Stromal cell of bone marrow (primary cell): ENCODE measurements around the gene ABHD5.

Source experiments
- DNase-seq: peaks from one replicate; pipeline ENCODE4 v3.0.0-alpha.2; 2012; ENCODE audit warnings: low read depth

Gene ABHD5

DNA sequence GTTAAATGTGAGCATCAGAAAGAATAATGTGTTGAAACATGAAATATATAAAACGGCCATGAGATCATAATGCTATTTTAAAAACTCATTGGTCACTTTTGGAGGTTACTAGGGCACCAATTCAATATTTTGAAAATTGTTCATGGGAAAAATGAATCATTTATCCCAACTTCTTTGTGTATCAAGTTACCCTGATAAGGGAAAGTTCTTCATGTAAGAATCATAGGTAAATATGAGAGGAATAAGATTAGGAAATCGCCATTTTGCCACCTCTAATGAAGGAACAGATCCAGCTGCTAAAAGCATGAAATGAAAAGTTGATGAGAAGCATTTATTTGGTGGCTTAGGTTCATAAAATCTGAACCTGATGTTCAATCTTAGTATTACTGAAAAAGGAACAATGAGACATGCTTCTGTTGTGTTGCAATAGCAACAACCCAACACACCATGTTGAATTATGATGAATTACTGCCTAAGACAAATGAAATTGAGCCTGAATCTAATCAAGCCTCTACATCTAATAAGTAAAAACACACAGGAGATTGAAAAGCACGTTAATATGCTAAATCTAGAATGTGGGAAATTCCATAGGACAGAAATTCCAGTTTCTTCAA, 32.5 kb downstream of the ABHD5 start:
- peak; percentile 70 for DNase-seq

DNA sequence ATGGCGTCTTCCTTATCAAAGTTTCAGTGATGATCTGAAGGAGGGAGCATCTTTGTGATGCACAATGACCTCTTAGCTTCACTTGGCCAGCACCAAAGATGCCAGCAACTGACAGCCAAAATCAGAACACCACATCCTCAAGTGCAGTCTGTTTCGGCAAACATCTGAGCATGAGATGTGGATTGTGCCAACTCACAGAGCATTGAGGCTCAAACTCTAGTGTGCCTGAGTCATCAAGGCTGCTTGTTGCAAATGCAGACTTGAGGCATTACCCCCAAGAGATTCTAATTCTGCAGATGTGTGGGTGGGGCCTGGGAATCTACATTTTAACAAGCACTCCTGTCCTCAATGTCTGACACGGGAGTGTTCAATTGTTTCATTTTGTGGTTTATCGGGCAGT, 35.8 kb downstream of the ABHD5 start:
- DNase-seq = peak; percentile 74

DNA sequence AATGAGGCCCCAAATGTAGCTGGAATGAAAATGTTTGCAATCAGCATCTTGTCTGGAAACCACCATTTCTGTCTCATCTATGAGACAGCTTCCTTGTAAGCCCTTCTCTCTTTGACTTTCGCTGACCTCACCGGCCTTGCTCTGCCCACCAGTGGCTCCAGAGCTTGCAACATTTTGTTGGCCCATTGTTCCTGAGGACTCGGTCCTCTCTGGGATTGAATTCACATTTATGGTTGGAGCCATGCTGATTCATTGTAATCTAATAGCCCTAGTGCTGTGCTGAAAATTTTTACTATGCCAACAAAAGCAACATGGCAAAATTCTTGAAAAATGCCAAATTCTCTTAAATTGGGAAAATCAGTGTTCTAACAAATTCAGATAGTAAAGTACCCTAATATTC, 37.2 kb downstream of the ABHD5 start:
- peak; percentile 93 for DNase-seq

DNA sequence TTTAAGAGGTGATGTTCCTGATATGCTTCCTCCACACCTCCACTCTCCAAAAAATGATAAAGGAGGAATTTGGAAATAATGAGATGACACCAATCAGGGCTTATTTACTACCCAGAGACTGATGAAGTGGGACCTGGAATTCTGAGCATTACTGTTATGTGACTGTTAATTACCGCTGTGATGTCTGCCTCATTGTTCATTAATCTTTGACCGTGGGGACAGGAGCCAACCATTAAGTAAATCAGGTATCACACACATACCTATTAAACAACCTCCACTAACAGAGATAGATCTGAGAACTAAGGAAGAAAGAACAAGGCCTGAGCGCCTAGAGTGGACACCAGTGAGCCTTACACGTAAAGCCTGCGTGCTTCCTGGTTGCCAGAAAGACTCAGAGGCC, 37.7 kb downstream of the ABHD5 start:
- DNase-seq = no peak

DNA sequence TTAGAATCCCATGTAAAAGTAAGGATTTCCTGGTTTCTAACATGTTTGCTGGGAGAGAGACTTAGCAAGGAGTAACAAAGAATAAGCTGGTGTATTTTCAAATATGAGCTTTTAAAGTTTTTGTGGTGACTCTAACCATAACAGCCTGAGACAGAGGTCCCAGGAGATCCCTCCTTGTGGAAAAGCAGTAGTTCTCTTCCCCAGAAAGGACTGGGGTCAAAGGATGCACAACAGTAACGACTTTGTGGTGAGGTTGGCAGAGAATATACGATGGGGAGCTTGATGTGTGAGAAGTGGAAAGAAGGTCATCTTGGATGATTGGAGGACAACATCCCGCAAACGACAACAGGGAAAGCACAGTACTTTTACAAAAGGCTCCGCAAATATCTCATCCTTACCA, 38.2 kb downstream of the ABHD5 start:
- DNase-seq = peak; percentile 88

DNA sequence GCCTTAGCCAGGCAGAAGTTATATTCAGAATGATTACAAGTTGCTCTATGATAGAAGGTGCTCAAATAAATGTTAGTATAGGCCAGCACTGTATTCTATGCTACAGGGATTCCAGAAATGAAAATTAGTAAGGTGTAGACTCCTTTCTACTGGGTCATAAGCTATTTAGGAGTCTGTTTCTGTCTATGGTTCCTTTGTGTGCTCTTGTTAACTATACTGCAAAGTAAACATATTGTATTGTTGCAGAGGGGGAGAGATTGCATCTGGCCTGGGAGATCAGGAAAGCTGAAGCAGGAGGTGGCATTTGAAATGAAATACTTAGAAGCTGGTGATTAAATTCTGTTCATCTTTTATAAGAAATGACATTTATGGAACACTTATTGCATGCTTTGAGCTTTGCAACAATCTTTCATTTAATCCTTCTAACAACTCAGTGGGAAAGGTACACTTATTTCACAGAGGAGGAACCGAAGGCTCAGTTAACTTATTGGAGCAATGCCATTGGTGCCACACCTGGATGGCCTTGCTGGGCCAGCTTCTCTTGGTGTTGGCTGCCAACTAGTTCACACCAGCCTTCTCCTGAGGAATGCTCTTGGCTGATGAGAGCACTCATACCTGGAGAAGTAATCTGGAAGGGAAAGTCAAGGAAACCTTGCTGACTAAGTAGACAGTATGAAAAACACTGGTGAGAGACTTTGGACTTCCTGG, 39.1 kb downstream of the ABHD5 start:
- no peak for DNase-seq

DNA sequence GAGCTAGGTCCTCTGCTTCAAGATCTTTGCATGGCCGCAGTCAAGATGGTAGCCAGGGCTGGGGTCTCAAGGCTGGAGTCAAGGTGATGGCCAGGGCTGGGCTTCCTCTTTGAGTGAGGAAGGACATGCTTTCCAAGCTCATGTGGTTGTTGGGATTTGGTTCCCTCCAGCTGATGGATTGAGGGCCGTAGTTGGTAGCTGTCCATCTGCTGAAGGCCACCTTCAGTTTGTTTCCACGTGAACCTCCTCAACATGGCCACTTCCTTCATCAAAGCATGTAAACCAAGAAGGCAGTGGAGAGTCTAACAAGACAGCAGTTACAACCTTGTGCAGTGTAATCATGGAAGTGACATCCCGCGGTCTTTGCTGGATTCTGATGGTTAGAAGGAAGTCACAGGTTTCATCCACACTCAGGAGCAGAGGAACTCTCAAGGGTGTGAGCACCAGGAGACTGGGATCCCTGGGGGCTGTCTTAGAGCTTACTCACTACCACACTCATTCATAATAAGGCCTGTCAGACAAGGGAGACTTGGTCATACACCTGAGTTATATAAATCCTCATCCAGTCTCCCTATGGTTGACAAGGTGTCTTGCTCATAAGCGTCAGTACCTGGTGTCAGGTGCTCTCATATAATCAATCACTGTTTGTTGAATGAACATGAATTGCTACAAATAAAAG, 42.1 kb downstream of the ABHD5 start:
- DNase-seq = no peak

DNA sequence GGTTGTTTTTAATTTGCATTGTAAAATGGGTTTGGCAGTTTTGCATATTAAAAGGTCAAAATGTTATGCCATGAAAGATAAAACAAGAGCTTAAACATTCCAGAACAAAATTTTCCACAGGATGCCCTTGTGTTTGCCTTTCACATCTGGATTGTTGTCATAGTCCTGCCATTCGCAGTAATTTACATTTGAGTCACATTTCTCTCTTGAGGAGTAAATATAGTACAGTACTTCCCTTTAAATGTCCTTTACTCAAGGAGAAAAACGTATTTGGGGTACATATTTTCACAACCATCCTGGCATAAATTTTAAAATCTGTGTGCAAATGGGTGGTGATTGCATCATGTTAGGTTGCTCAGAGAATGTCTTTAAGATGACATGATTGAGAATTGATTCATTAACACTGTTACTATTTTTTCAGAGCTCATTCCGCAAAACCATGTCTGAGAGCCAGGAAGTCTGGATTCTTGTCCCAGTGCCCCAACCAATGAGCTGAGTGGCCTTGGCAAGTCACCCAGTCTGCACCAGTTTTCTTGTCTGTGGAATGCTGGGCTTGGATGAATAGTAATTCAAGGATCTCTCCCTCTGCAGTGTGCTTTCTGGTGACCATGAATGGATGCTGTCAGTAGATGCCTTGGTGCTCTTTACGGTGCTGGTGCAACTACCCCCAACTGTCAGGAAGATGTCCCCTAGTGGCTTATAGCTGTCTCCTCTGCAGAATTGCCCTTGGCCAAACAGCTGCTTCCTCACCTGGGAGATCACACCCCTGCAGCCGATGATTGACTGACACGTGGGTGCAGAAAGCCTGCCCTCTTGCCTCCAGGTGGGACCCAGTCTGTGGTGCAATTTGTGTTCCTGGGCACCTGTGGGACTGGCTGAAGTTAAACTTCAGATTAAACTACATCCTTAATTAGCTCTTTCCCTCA, 43.0 kb downstream of the ABHD5 start:
- peak; percentile 65 for DNase-seq

DNA sequence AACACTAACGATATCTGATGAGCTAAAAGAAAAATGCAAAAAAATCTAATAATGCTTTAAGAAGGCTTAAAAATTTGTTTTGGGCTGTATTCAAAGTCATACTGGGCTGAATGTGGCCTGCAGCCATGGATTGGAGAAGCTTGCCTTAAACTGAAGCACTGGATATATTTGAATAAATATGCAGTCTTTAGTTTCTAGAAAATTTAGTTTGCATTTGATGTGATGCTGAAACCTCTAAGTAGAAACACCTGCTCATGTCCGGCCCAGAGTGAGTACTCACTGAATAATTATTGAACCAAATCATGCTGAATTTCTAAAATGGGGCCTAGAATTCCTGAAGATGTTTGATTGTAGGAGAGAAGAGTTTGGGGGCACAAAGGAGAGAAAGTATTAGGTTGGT, 43.9 kb downstream of the ABHD5 start:
- DNase-seq = no peak

DNA sequence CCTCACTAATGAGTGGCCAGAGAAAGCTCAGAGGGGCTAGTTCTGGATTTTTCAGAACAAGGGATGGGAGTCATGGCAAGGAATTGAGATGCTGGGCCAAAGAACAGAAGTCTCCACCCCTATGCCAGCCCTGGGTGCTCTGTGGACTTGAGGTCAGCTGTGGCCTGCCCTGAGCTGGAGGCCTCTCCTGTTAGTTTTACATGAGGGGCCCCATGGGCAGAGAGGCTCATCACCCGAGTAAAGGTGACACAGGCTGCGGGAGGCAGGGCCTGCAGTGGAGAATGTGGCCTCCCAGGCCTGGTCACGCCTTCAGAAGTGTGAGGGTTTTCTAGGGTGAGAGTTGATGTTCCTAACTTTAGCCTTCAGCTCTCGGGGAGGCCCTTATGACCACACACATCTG, 44.9 kb downstream of the ABHD5 start:
- DNase-seq = no peak

DNA sequence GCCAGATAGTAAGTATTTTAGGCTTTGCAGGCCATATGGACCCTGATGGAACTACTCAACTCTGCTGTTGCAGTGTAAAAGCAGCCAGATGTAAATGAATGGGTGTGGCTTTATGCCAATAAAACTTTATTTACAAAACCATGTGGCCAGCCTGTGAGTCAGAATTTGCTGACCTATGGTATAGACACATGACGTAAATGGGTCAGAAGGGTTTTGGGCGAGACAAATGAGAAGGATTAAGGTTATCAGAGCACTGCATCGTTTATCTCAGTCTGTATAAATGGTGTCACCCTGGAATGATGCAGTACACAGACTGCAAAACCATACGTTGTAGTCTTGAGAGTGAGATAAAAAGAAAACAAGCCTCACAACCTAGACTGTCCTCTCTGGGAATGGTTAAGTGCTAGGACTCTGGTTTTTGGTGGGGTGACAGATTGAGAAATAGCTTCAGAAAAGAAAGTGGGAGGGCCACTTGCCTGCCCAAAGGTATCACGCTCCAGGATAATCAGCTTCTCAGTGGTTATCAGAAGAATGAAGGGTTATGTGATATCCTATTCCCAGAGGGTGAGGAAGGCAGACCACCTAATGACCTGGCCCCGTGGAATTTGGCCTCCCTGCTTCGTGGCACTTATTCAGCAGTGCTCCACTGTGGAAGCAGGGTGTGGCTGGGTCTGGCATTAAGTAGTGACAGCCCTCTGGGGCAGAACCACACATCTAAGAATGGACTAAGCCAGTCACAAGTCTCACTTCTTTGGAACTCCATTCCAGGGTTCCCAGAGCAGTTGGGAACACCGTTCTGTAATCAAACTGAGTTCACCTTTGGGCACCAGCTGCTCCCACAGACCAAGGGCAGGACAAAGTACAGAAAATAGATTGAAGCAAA, 46.1 kb downstream of the ABHD5 start:
- DNase-seq = no peak

DNA sequence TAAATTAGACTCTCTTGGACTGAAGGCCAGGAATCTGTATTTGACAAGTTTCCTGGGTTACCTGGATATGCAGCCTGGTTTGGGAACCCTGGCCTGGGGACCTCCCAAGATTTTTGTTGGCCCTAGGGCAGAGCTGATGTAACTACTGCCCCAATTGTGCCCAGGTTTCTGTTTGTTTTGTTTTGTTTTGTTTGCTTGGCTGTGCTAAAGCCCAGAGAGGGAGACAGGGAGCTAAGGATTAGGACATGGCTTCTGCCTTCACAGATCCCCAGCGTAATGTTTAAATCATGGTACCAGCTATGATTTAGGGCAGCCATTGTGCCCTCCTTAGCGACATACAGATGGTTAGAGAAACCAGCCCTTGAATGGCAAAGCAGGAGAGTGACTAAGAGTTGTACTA, 47.6 kb downstream of the ABHD5 start:
- DNase-seq = no peak

DNA sequence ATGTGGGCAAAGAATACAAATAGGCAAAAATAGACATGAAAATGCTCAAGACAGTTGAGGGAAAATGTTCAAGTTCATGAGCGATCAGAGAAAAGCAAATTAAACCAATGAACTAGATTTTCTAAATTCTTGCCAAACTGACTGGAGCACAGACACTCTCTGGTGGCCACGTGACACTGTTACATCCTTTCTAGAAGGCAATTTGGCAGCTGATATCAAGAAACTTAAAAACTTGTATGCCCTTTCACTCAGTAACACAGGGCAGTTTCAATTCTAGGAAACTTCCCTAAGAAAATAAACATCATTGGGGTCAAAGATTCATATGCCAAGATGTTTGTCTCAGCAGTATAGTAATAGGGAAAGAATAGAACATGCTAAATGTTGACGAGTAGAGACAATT, 52.2 kb downstream of the ABHD5 start:
- no peak for DNase-seq

DNA sequence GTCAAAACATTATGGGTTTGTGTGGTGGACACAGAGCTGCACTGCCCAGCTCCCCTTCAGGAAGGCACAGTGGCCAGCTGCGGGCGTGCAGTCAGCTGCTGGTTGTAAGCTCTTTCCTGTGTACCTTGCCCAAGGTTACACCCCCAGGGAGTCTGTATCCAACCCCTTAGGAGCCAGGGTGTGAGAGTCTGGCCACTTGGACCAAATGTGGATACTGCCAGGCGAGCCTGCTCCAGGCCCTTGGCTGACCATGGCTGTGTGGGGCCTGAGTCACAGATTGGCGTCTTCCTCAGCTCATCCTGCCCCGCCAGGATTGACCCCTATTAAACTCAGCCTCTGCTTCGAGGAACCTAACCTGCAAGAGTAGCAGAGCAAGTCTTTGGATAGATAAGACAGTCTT, 56.9 kb downstream of the ABHD5 start:
- DNase-seq = no peak

DNA sequence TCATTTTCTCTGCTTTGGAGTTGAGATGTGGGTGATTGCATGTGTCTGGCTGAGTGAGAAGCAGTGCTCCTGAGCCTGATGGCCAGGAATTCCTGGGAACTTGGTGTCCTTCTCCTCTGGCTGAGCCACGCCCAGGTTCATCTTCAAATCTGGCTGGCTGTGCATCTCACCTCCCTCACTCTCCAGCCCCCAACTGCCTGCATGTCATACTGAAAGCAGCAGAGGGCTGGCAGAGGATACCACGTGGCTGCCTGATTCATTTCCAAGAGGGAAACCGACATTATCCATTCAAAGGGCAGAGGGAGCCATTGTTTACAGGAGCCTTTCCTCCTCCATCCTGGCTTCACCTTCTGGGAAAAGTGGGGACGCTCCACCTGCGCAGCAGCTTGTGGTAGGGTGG, 57.4 kb downstream of the ABHD5 start:
- no peak for DNase-seq

DNA sequence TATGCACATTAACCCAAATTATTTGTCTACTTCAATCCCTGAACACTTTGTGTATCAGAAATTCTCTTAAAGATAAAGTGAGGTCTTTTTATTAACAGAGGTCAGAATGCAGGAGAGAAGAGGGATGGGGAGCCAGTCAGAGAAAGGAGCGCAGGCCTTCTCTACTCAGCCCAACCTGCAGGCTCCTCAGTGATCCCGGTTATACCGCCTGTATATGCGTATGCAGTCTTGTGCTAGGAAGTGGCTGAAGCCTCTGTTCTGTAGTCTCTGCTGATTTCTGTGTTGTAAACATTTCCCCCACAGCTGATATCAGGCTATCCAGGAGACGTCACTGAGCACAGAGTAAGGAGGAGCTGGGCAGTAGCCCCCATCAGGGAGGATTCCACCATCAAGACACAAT, 57.9 kb downstream of the ABHD5 start:
- no peak for DNase-seq

DNA sequence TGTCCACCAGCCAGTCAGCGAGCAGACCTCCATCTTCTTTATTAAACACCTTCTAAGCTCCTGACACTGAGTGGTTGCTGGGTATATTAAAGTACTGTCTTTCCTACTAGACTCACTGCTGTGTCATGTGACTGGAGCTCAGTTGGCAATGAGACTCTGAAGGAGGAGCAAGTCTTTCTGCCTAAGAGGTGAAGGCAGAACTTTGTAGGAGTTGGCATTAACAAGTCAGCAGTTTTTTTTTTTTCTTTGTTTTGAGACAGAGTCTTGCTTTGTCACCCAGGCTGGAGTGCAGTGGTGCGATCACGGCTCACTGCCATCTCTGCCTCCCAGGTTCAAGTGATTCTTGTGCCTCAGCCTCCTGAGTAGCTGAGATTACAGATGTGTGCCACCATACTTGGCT, 62.2 kb downstream of the ABHD5 start:
- DNase-seq = no peak

DNA sequence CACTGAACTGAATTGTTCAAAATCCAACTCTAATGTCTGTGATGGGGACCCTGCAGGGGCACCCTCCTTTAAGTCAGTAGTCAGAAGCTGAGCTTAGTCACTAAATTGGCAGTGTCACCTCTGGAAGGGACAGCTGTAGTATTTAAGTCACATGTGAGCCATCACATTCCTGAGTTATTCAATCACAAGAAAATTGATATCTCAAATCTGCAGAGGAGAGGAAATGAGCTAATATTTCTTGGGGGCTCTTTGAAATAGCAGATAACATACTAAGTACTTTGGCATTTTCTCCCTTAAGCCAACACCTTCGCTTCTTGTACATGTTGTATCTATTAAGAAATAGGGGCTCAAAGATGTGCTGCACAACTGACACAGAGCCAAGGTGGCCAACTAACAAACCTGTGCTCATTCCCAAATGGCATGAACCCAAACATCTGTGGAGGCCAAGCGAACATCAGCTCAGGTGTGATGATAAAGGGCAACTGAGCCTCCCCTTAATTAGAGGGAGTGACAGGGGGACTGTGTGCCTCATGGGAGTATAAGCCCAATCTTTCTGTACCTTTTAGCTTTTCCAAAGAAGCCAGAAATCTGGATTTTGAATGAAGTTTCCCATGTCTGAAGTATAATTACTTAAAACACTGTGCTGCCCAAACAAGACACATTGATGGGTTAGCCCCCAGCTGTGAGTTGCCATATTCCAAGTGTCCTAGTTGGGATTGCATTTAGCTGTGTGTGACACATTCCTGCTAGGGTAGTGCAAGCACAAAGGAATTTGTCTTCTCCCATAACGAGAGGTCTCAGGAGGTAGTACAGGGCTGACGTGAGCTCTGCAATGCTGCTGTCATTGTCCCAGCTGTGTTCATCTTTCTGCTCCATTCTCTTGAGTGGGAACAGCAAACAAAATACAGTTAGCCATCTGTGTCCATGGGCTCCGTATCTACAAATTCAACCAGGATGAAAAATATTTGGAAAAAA, 63.3 kb downstream of the ABHD5 start:
- DNase-seq = no peak

DNA sequence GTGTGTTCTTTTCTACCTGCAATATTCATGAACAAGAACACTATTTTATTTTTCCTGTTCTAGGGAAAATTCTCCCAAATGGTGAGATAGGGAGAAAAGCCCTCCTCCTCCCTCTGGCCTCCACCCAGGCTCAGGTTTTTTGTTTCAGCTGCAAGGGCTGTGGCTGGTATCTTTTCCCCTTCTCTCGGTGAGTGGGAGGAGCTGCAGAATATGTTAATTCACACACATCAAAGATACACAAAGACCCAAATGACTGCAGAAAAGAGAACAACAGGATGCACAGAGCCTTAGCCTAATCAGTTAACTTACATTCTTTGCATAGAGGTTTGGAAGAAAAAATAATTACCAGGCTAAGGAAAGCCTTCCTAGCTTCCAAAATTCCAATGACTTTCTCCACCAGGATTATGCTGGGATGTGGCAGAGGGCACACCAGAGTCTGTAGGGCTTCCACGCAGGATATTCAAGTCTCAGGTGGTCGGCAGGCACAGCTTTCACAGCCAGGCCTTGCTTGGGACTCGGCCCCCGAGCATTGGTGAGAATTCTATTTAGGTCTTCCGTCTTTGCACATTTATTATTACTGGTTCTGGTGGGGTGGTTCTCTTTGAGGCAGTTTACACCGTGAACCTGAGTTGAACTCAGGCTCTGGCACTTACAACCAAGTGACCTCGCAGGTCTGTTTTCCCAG, 64.9 kb downstream of the ABHD5 start:
- no peak for DNase-seq
